HepG2 (cell line): Measurements from ENCODE around the gene KRTAP10-5. TPM values are rescaled to one million over a fixed set of nuclear protein-coding genes. Genes with fewer than 3 reads are reported as not detected.

Experiments used
- DNMT3B ChIP-seq: conservative IDR thresholded peaks from 2 replicates; pipeline ENCODE4 v1.6.1; 2016; ENCODE audit warnings: missing biosample characterization, control low read depth
- PAF1 ChIP-seq: IDR thresholded peaks from 2 replicates; pipeline ENCODE4 v1.6.1; 2016; ENCODE audit warnings: missing genetic modification reagents, missing compliant biosample characterization
- TBL1XR1 ChIP-seq: fragments of 150-350 bp; IDR thresholded peaks from 2 replicates; pipeline ENCODE4 v1.6.1; 2014; ENCODE audit warnings: borderline replicate concordance, low read length; ENCODE audit not compliant: partially characterized antibody
- ZFP62 ChIP-seq: sonication (generic); formaldehyde crosslinking; IDR thresholded peaks from 2 replicates; pipeline ENCODE4 v1.4.0; 2020; ENCODE audit warnings: missing genetic modification reagents
- ZNF230 ChIP-seq: sonication (generic); formaldehyde crosslinking; IDR thresholded peaks from 2 replicates; pipeline ENCODE4 v1.4.0; 2020; ENCODE audit warnings: mild to moderate bottlenecking, missing genetic modification reagents
- ZNF546 ChIP-seq: sonication (generic); formaldehyde crosslinking; conservative IDR thresholded peaks from 2 replicates; pipeline ENCODE4 v1.8.1; 2023; ENCODE audit warnings: mild to moderate bottlenecking, missing genetic modification reagents
- ZNF549 ChIP-seq: sonication (generic); formaldehyde crosslinking; IDR thresholded peaks from 2 replicates; pipeline ENCODE4 v1.5.0; 2020; ENCODE audit warnings: missing genetic modification reagents
- ZNF598 ChIP-seq: sonication (generic); formaldehyde crosslinking; IDR thresholded peaks from 2 replicates; pipeline ENCODE4 v1.5.1; 2020; ENCODE audit warnings: mild to moderate bottlenecking, missing genetic modification reagents, borderline replicate concordance
- ZNF660 ChIP-seq: sonication (generic); formaldehyde crosslinking; IDR thresholded peaks from 2 replicates; pipeline ENCODE4 v1.5.1; 2020; ENCODE audit warnings: mild to moderate bottlenecking, low read depth, missing genetic modification reagents, borderline replicate concordance
- ZNF816 ChIP-seq: sonication (generic); formaldehyde crosslinking; IDR thresholded peaks from 2 replicates; pipeline ENCODE4 v1.8.0; 2022; ENCODE audit warnings: missing genetic modification reagents, mild to moderate bottlenecking, borderline replicate concordance
- polyA plus RNA-seq, 8 experiments: library from polyadenylated mRNA; depleted of rRNA in 3 of 8; stranded (reverse) in 7 of 8; unstranded in 1 of 8; fragments of >200 nt; fragmentation: Illumina TruSeq in 4 of 8; extraction: Trizol in 4 of 8; gene quantifications; 2 replicates each; pipeline versions ENCODE4 v1.2.1 to v1.2.3, GENCODE V29; 2011 to 2016; ENCODE audit warnings: low read depth in 4 of 8, missing spikeins in 1 of 8, mixed read lengths in 1 of 8; ENCODE audit not compliant: insufficient read depth in 1 of 8
- total RNA-seq, 5 experiments: library from RNA; depleted of rRNA; stranded (reverse); fragments of >200 nt; fragmentation: Illumina TruSeq; extraction: Trizol; gene quantifications; 2 replicates each; pipeline ENCODE4 v1.2.3, GENCODE V29; 2016; ENCODE audit warnings: low read depth in 1 of 5
- TF ChIP-seq, protein P1 (sequence below): sonication (generic); formaldehyde crosslinking; IDR thresholded peaks from 2 replicates; pipeline ENCODE4 v1.4.0; 2020; ENCODE audit warnings: missing genetic modification reagents
- TF ChIP-seq, protein P2 (sequence below): sonication (generic); formaldehyde crosslinking; IDR thresholded peaks from 2 replicates; pipeline ENCODE4 v1.5.1; 2020; ENCODE audit warnings: mild to moderate bottlenecking, missing genetic modification reagents, moderate library complexity
- TF ChIP-seq, protein P3 (sequence below), 2 experiments: sonication (generic) in 1 of 2; formaldehyde crosslinking in 1 of 2; IDR thresholded peaks; 2 replicates each; pipeline versions ENCODE4 v1.6.1 to v1.9.0; 2014 to 2022; ENCODE audit warnings: antibody characterized with exemption in 1 of 2, borderline replicate concordance in 1 of 2, inconsistent platforms in 1 of 2, low read depth in 1 of 2, missing genetic modification reagents in 1 of 2

The KRTAP10-5 gene
- total and polyA plus RNA-seq, 2 of the 13 experiments (the other 11 are each of a cell fraction or from before 2014, with no cell fraction given) = not detected

DNA sequence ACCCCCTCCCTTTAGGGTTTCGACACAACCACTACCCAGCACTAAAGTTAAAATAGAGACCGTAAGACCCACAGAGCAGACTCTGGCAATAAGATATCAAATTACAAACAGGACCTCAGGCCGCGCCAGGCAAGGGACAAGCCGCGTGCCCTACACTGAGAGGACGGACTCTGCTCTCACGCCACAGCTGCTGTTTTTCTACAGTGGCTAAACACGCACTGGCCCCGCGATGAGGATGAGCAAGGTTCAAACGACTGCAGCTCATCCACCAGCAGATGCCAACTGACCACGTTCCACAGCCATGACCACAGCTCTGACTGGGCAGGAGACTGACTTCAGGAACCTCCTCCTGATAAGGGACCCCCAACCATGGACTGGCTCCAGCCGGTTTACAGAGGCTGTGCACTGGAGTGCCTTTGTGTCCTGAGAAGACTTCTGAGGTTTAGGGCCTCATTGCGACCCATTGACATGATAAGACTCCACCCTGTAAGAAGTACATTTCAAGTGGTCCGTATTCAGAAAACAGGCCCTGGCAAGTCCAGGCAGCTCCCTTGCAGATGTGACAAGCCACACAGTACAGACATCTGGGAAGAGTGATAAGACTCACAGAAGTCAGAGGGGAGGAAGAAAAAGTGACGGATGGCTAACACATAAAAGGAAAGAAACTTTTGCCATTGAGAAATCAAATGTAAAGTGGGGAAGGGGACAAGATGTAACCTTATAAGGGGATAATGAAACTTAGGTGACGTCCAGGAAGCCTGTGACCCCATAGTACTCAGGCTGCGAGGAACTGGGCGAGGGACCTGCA, 13.4 kb upstream of the KRTAP10-5 start (continued):
- TF ChIP-seq, protein P1, sequence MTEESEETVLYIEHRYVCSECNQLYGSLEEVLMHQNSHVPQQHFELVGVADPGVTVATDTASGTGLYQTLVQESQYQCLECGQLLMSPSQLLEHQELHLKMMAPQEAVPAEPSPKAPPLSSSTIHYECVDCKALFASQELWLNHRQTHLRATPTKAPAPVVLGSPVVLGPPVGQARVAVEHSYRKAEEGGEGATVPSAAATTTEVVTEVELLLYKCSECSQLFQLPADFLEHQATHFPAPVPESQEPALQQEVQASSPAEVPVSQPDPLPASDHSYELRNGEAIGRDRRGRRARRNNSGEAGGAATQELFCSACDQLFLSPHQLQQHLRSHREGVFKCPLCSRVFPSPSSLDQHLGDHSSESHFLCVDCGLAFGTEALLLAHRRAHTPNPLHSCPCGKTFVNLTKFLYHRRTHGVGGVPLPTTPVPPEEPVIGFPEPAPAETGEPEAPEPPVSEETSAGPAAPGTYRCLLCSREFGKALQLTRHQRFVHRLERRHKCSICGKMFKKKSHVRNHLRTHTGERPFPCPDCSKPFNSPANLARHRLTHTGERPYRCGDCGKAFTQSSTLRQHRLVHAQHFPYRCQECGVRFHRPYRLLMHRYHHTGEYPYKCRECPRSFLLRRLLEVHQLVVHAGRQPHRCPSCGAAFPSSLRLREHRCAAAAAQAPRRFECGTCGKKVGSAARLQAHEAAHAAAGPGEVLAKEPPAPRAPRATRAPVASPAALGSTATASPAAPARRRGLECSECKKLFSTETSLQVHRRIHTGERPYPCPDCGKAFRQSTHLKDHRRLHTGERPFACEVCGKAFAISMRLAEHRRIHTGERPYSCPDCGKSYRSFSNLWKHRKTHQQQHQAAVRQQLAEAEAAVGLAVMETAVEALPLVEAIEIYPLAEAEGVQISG (CRISPR knock-in tag) = peak; percentile 81
- TF ChIP-seq, protein P2, sequence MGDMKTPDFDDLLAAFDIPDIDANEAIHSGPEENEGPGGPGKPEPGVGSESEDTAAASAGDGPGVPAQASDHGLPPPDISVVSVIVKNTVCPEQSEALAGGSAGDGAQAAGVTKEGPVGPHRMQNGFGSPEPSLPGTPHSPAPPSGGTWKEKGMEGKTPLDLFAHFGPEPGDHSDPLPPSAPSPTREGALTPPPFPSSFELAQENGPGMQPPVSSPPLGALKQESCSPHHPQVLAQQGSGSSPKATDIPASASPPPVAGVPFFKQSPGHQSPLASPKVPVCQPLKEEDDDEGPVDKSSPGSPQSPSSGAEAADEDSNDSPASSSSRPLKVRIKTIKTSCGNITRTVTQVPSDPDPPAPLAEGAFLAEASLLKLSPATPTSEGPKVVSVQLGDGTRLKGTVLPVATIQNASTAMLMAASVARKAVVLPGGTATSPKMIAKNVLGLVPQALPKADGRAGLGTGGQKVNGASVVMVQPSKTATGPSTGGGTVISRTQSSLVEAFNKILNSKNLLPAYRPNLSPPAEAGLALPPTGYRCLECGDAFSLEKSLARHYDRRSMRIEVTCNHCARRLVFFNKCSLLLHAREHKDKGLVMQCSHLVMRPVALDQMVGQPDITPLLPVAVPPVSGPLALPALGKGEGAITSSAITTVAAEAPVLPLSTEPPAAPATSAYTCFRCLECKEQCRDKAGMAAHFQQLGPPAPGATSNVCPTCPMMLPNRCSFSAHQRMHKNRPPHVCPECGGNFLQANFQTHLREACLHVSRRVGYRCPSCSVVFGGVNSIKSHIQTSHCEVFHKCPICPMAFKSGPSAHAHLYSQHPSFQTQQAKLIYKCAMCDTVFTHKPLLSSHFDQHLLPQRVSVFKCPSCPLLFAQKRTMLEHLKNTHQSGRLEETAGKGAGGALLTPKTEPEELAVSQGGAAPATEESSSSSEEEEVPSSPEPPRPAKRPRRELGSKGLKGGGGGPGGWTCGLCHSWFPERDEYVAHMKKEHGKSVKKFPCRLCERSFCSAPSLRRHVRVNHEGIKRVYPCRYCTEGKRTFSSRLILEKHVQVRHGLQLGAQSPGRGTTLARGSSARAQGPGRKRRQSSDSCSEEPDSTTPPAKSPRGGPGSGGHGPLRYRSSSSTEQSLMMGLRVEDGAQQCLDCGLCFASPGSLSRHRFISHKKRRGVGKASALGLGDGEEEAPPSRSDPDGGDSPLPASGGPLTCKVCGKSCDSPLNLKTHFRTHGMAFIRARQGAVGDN (CRISPR knock-in tag) = peak; percentile 100
- peak; percentile 80; the same call in 1 of the 2 replicates for TF ChIP-seq ZNF816 (CRISPR knock-in tag)
- no peak for TF ChIP-seq TBL1XR1
- TF ChIP-seq DNMT3B (CRISPR knock-in tag) = no peak
- no peak for TF ChIP-seq PAF1 (CRISPR knock-in tag)
- TF ChIP-seq, protein P3, sequence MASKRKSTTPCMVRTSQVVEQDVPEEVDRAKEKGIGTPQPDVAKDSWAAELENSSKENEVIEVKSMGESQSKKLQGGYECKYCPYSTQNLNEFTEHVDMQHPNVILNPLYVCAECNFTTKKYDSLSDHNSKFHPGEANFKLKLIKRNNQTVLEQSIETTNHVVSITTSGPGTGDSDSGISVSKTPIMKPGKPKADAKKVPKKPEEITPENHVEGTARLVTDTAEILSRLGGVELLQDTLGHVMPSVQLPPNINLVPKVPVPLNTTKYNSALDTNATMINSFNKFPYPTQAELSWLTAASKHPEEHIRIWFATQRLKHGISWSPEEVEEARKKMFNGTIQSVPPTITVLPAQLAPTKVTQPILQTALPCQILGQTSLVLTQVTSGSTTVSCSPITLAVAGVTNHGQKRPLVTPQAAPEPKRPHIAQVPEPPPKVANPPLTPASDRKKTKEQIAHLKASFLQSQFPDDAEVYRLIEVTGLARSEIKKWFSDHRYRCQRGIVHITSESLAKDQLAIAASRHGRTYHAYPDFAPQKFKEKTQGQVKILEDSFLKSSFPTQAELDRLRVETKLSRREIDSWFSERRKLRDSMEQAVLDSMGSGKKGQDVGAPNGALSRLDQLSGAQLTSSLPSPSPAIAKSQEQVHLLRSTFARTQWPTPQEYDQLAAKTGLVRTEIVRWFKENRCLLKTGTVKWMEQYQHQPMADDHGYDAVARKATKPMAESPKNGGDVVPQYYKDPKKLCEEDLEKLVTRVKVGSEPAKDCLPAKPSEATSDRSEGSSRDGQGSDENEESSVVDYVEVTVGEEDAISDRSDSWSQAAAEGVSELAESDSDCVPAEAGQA (IDR thresholded peaks at IDR 0.05; ENCODE audit: low read depth) = no peak
- TF ChIP-seq, protein P3 (CRISPR knock-in tag; IDR thresholded peaks at IDR 0.05; ENCODE audit: borderline replicate concordance) = no peak
- TF ChIP-seq ZNF546 (CRISPR knock-in tag) = 0 out of 2 replicates have a peak, but pooled peaks have one; percentile 74
- TF ChIP-seq ZFP62 = no peak
- no peak for TF ChIP-seq ZNF230
- TF ChIP-seq ZNF660 (CRISPR knock-in tag) = no peak
- peak; percentile 52 for TF ChIP-seq ZNF598
- TF ChIP-seq ZNF549 (CRISPR knock-in tag) = peak; percentile 81; the same call in 1 of the 2 replicates
